ENCODE measurements around the gene DCAF8L2.

DNA sequence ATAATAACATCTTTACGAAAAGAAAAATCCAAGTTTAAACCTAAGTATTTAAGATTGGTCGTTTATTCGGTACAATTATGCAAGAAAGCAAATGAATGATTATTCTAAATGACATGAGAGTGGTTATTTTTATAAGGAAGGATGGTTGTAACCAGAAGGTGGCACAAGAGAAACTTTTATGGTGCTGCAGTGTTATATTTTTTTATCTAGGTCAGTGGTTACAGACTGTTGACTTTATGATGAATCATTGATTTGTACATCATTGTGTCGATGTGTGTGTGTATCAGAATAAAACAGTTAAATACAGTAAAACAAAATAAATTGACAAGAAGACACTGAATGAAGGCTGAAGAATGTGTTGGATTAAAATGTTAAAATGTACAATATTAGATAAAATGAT lies 9.8 kb downstream of the DCAF8L2 start:
- TF ChIP-seq, protein P1, sequence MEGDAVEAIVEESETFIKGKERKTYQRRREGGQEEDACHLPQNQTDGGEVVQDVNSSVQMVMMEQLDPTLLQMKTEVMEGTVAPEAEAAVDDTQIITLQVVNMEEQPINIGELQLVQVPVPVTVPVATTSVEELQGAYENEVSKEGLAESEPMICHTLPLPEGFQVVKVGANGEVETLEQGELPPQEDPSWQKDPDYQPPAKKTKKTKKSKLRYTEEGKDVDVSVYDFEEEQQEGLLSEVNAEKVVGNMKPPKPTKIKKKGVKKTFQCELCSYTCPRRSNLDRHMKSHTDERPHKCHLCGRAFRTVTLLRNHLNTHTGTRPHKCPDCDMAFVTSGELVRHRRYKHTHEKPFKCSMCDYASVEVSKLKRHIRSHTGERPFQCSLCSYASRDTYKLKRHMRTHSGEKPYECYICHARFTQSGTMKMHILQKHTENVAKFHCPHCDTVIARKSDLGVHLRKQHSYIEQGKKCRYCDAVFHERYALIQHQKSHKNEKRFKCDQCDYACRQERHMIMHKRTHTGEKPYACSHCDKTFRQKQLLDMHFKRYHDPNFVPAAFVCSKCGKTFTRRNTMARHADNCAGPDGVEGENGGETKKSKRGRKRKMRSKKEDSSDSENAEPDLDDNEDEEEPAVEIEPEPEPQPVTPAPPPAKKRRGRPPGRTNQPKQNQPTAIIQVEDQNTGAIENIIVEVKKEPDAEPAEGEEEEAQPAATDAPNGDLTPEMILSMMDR (conservative IDR thresholded peaks at IDR 0.05; ENCODE audit: low read depth, low read length) = peak; percentile 68
- TF ChIP-seq EZH2 (IDR thresholded peaks at IDR 0.05; ENCODE audit: low read length, unreplicated experiment) (no peak), EZH2phosphoT487 (IDR thresholded peaks at IDR 0.05; ENCODE audit: borderline replicate concordance, low read length) (no peak)
